Uterus (tissue), 2 donors: ENCODE results near the gene SLBP.

Source experiments
- CTCF ChIP-seq, 4 experiments: fragments of 200-600 bp in 2 of 4; fragments of 450-650 bp in 2 of 4; sonication (generic) in 2 of 4; IDR thresholded peaks; one replicate each; pipeline ENCODE4 v1.5.1; 2016 to 2019; ENCODE audit warnings: antibody characterized with exemption in 4 of 4, mild to moderate bottlenecking in 2 of 4, moderate library complexity in 1 of 4
- POLR2A ChIP-seq, 2 donors: fragments of 450-650 bp; IDR thresholded peaks; one replicate each; pipeline ENCODE4 v1.6.1; 2016; ENCODE audit warnings: antibody characterized with exemption in 2 of 2, mild to moderate bottlenecking in 1 of 2, moderate library complexity in 1 of 2

- no peak for TF ChIP-seq CTCF (IDR thresholded peaks at IDR 0.05)
- TF ChIP-seq POLR2A (IDR thresholded peaks at IDR 0.05): no peak
Measured at GRCh38 chr4:1743551-1743950, 31.4 kb upstream of the SLBP start.
